Left ventricle myocardium inferior (tissue), 1 donor: ENCODE data around the gene SLC25A21. TPM values are rescaled to one million over a fixed set of nuclear protein-coding genes. Genes with fewer than 3 reads are reported as not detected.
A peak's percentile ranks its signal among the peaks of the same experiment; 100 is the strongest.
"Not testable (repeated sequence)": the region's sequence is repeated elsewhere in the genome, so short reads cannot be mapped to it uniquely, and the experiment has no call there.

ENCODE experiments used
- DNase-seq: peaks from one replicate; pipeline ENCODE4 v3.0.0-alpha.2; 2020
- H3K27ac ChIP-seq: fragments of 200-600 bp; replicated peaks from 2 replicates; pipeline ENCODE4 v1.8.0; 2021
- H3K27me3 ChIP-seq: fragments of 200-600 bp; 2 replicates; pipeline ENCODE4 v1.8.0; 2021; ENCODE audit warnings: low read depth
- H3K36me3 ChIP-seq: fragments of 200-600 bp; 2 replicates; pipeline ENCODE4 v1.8.0; 2021
- H3K4me1 ChIP-seq: fragments of 200-600 bp; 2 replicates; pipeline ENCODE4 v1.8.0; 2021
- H3K4me3 ChIP-seq: fragments of 200-600 bp; 2 replicates; pipeline ENCODE4 v1.8.0; 2021; ENCODE audit warnings: mild to moderate bottlenecking, moderate library complexity
- H3K9me3 ChIP-seq: fragments of 200-600 bp; replicated peaks from 2 replicates; pipeline ENCODE4 v1.8.0; 2021
- CTCF ChIP-seq: fragments of 200-600 bp; IDR thresholded peaks from 2 replicates; pipeline ENCODE4 v1.8.0; 2021; ENCODE audit warnings: antibody characterized with exemption, mild to moderate bottlenecking, borderline replicate concordance
- intact Hi-C: fragments of 100-400 bp; cut with micrococcal nuclease; formaldehyde crosslinking; loops from one replicate; pipeline ENCODE4 v1.11.0; 2022
- total RNA-seq: library from RNA; stranded (reverse); fragmentation: NEBNext Ultra II Directional; extraction: Animal tissue kit (Norgen Biotek cat#: 25700); gene quantifications from one replicate; pipeline ENCODE4 v1.2.1, GENCODE V29; 2021
- donor health status: DM: no; HTN: yes; CAD: no; lungs with severe emphysema.

Gene SLC25A21
- total RNA-seq, 1 donor from 2014 or later: 0.77 TPM

DNA sequence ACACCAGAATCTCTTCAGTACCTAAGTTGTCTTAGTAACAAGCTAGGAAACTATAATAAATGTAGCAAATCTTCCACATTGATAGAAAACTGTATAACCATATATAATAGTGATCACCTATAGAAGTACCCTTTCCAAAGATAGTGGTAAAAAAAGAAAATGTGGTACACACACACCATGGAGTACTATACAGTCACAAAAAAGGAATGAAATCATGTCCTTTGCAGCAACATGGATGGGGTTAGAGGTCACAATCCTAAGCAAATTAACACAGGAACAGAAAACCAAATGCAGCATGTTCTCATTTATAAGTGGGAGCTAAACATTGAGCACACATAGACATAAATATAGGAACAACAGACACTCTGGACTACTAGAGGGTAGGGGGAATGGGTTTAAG is 90.5 kb downstream of the SLC25A21 start:
- Histone ChIP-seq H3K27ac (peak overlapping the region; percentile 22), H3K4me3 (no peak overlapping the region), H3K9me3 (no peaks in the 10 kb centered on the region), H3K4me1 (no peaks in the 10 kb centered on the region), H3K36me3 (no peaks in the 10 kb centered on the region), H3K27me3 (no peaks in the 10 kb centered on the region)
- intact Hi-C loops: no loop called here
- DNase-seq: no peak
- TF ChIP-seq CTCF: no peak

DNA sequence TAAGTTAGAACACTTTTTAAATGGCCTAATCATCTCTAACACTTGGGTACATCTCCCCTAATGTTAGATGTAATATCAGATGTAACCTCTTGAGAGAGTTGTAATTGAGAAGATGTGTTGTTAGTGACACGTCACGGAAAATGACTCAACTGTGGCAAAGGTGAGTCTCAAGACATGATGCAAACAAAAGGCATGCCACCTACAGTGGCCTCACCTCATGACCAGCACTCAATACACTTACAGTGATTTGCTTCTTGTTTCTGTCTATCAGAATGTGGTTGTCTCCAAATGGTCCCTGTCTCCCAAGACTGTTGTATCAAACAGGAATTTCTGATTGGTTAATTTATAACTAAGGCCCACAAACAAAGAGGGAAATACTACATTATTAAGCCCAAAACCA is 91.2 kb downstream of the SLC25A21 start:
- no peaks in the 10 kb centered on the region for H3K9me3 ChIP-seq
- H3K4me3 ChIP-seq: no peak overlapping the region
- no peak for DNase-seq
- no peak overlapping the region for H3K27ac ChIP-seq
- intact Hi-C loops: no loop called here
- H3K36me3 ChIP-seq: no peaks in the 10 kb centered on the region
- no peaks in the 10 kb centered on the region for H3K27me3 ChIP-seq
- no peaks in the 10 kb centered on the region for H3K4me1 ChIP-seq
- TF ChIP-seq CTCF: no peak

DNA sequence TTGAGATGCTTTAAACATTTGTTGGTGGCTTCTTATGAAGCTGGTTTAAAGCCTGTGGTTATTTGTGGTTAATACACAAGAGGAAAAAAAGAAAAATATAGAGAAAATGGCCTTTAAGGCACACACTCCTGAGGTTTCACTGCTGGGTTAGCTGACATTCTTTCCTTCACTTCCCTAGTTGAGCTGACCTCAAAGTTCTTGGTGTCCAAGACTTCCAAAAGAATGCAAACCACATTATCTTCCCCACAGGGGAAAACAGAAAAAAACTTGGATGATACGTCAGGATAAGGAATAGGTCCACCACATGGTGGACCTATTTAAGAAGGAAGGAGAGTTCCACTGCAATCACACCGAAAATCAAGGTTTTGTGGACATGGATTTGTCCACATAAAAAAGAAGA is 94.3 kb downstream of the SLC25A21 start:
- Histone ChIP-seq H3K9me3 (no peaks in the 10 kb centered on the region), H3K27ac (no peak overlapping the region), H3K4me1 (no peaks in the 10 kb centered on the region), H3K4me3 (no peak overlapping the region), H3K36me3 (no peaks in the 10 kb centered on the region), H3K27me3 (no peaks in the 10 kb centered on the region)
- no peak for DNase-seq
- intact Hi-C loops: no loop called here
- no peak for TF ChIP-seq CTCF

- H3K27me3 ChIP-seq, H3K4me1 ChIP-seq, H3K27ac ChIP-seq, H3K4me3 ChIP-seq, H3K9me3 ChIP-seq, H3K36me3 ChIP-seq, DNase-seq, intact Hi-C loops: not testable (repeated sequence)
Observed at GRCh38 chr14:37074320-37074719, 98.1 kb downstream of the SLC25A21 start.

- TF ChIP-seq CTCF: no peak
- intact Hi-C loops: no loop called here
- no peak overlapping the region for H3K4me3 ChIP-seq
Observed at GRCh38 chr14:37063467-37064240, 108.8 kb downstream of the SLC25A21 start.

GRCh38 chr14:37062191-37062803 is 110.1 kb downstream of the SLC25A21 start:
- no peak overlapping the region for H3K4me3 ChIP-seq
- no peak for DNase-seq
- TF ChIP-seq CTCF: no peak
- no peaks in the 10 kb centered on the region for H3K36me3 ChIP-seq
- no peak overlapping the region for H3K27ac ChIP-seq
- no peaks in the 10 kb centered on the region for H3K9me3 ChIP-seq
- no peaks in the 10 kb centered on the region for H3K27me3 ChIP-seq
- intact Hi-C loops: no loop called here
- no peaks in the 10 kb centered on the region for H3K4me1 ChIP-seq

More at GRCh38 chr14:37063467-37064240, 108.8 kb downstream of the SLC25A21 start:
- no peaks in the 10 kb centered on the region for H3K36me3 ChIP-seq
- H3K9me3 ChIP-seq: no peaks in the 10 kb centered on the region
- no peak for DNase-seq
- no peaks in the 10 kb centered on the region for H3K4me1 ChIP-seq
- no peaks in the 10 kb centered on the region for H3K27me3 ChIP-seq
- no peak overlapping the region for H3K27ac ChIP-seq
